Testis (tissue), 3 donors: ENCODE measurements around the gene NOTCH1. TPM values are rescaled to one million over a fixed set of nuclear protein-coding genes. Genes with fewer than 3 reads are reported as not detected.

ENCODE experiments used
- DNase-seq: peaks from one replicate; pipeline ENCODE4 v3.0.0-alpha.2; 2019
- H3K27ac ChIP-seq, 2 donors: fragments of 200-600 bp; sonication (generic); one replicate each; pipeline ENCODE4 v1.5.1; 2019
- H3K27me3 ChIP-seq: fragments of 200-600 bp; sonication (generic); one replicate; pipeline ENCODE4 v1.5.1; 2019
- H3K36me3 ChIP-seq: fragments of 200-600 bp; sonication (generic); one replicate; pipeline ENCODE4 v1.5.1; 2017; ENCODE audit warnings: low read depth; ENCODE audit errors: missing control alignments
- H3K4me1 ChIP-seq: fragments of 200-600 bp; sonication (generic); one replicate; pipeline ENCODE4 v1.5.1; 2019
- H3K4me3 ChIP-seq, 2 donors: fragments of 200-600 bp; sonication (generic); one replicate each; pipeline ENCODE4 v1.5.1; 2017 to 2019
- H3K9me3 ChIP-seq: fragments of 200-600 bp; sonication (generic); one replicate; pipeline ENCODE4 v1.5.1; 2017
- POLR2A ChIP-seq: fragments of 450-650 bp; IDR thresholded peaks from one replicate; pipeline ENCODE4 v1.6.1; 2017; ENCODE audit warnings: antibody characterized with exemption, mild to moderate bottlenecking, moderate library complexity
- WGBS, 2 donors: methylation state at CpG; one replicate each; pipeline ENCODE4 v1.1.5; 2018; 5-methylcytosine and 5-hydroxymethylcytosine counted together
- intact Hi-C: fragments of 100-400 bp; cut with DNase I; formaldehyde crosslinking; loops from one replicate; pipeline ENCODE4 v1.15.1; 2023; ENCODE audit warnings: low total_unique reads
- polyA plus RNA-seq: library from polyadenylated mRNA; stranded (reverse); fragments of 350-450 nt; fragmentation: Illumina TruSeq; extraction: RNeasy Lipid Tissue Mini Kit (QIAGEN cat#74804); gene quantifications from one replicate; pipeline ENCODE4 v1.2.3, GENCODE V29; 2014; ENCODE audit warnings: low read depth, low replicate concordance; ENCODE audit not compliant: insufficient read depth
- total RNA-seq, 2 donors: library from RNA; depleted of rRNA; stranded (reverse); fragments of >200 nt; gene quantifications; one replicate each; pipeline ENCODE4 v1.2.3, GENCODE V29; 2016
- TF ChIP-seq, protein P1 (sequence below), 3 experiments: fragments of 450-650 bp in 2 of 3; fragments of 200-600 bp in 1 of 3; sonication (generic) in 1 of 3; IDR thresholded peaks; one replicate each; pipeline ENCODE4 v1.5.1; 2016 to 2019; ENCODE audit warnings: antibody characterized with exemption in 3 of 3, mild to moderate bottlenecking in 2 of 3, moderate library complexity in 1 of 3

Gene NOTCH1
- total and polyA plus RNA-seq, 3 donors from 2014 or later, result 7.2 to 34.1 (median 32.4) TPM

- H3K27ac ChIP-seq, result no peak overlapping the region
- H3K9me3 ChIP-seq, result no peaks in the 10 kb centered on the region
- 84 to 87% methylated on average over 6 to 16 of the region's 19 CpGs for WGBS, 2 donors
- TF ChIP-seq, protein P1, sequence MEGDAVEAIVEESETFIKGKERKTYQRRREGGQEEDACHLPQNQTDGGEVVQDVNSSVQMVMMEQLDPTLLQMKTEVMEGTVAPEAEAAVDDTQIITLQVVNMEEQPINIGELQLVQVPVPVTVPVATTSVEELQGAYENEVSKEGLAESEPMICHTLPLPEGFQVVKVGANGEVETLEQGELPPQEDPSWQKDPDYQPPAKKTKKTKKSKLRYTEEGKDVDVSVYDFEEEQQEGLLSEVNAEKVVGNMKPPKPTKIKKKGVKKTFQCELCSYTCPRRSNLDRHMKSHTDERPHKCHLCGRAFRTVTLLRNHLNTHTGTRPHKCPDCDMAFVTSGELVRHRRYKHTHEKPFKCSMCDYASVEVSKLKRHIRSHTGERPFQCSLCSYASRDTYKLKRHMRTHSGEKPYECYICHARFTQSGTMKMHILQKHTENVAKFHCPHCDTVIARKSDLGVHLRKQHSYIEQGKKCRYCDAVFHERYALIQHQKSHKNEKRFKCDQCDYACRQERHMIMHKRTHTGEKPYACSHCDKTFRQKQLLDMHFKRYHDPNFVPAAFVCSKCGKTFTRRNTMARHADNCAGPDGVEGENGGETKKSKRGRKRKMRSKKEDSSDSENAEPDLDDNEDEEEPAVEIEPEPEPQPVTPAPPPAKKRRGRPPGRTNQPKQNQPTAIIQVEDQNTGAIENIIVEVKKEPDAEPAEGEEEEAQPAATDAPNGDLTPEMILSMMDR (IDR thresholded peaks at IDR 0.05), result no peak
- TF ChIP-seq POLR2A, result no peak
- DNase-seq, result no peak
- H3K4me1 ChIP-seq, result peaks cover 56% of the 10 kb centered on the region
- H3K27me3 ChIP-seq, result no peaks in the 10 kb centered on the region
- intact Hi-C loops, result no loop called here
- H3K36me3 ChIP-seq, result no peaks in the 10 kb centered on the region
- no peak overlapping the region for H3K4me3 ChIP-seq
These were observed 20.7 kb upstream of the NOTCH1 start for GRCh38 chr9:136566553-136566895.

GRCh38 chr9:136565715-136566552, 20.1 kb upstream of the NOTCH1 start:
- H3K9me3 ChIP-seq, result no peaks in the 10 kb centered on the region
- intact Hi-C loops, result no loop called here
- H3K4me1 ChIP-seq, result peaks cover 50% of the 10 kb centered on the region
- 78 to 81% methylated on average over 18 to 26 of the region's 26 CpGs for WGBS, 2 donors
- no peaks in the 10 kb centered on the region for H3K36me3 ChIP-seq
- no peak overlapping the region for H3K4me3 ChIP-seq
- peak overlapping the region in 1 of 2 donors; percentile 30 for H3K27ac ChIP-seq
- no peak for DNase-seq
- no peaks in the 10 kb centered on the region for H3K27me3 ChIP-seq
- TF ChIP-seq, protein P1 (IDR thresholded peaks at IDR 0.05), result no peak
- TF ChIP-seq POLR2A, result no peak

DNA sequence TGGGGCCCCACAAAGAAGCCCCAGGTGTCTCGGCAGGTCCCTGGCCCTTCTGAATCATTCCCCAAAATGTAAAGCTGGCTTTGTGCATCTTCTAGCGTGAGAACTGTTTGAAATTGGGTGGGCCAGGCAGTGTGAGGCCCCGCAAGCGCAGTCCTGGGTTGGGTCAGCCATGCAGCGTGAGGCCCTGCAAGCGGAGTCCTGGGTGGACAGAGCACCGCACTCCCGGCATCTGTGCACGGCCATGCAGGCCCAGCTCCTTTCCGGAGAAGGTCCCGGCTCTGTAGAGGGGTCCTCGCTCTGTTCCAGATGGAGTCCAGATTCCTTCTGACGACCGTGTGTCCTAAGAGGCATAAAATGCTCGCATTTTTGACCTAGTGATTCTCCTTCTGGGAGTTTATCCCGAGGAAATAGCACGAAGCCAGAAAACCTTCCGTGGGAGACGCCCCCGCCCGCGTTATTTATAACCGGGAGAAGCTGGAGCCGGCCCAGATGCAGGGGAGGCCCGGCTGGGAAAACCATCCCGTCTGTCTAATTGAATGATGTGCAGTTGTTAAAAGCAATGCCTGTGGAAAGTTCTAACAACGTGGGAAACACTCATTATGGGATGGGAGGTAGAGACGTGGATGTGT, 19.4 kb upstream of the NOTCH1 start:
- no peak overlapping the region for H3K4me3 ChIP-seq
- H3K27ac ChIP-seq, result peak overlapping the region in 1 of 2 donors; percentile 50
- intact Hi-C loops, result no loop called here
- no peaks in the 10 kb centered on the region for H3K27me3 ChIP-seq
- no peaks in the 10 kb centered on the region for H3K36me3 ChIP-seq
- no peak for TF ChIP-seq POLR2A
- TF ChIP-seq, protein P1 (IDR thresholded peaks at IDR 0.05), result no peak
- 37 to 41% methylated on average over 23 to 28 of the region's 28 CpGs for WGBS, 2 donors
- DNase-seq, result peak; percentile 58
- peaks cover 45% of the 10 kb centered on the region for H3K4me1 ChIP-seq
- H3K9me3 ChIP-seq, result no peaks in the 10 kb centered on the region

DNA sequence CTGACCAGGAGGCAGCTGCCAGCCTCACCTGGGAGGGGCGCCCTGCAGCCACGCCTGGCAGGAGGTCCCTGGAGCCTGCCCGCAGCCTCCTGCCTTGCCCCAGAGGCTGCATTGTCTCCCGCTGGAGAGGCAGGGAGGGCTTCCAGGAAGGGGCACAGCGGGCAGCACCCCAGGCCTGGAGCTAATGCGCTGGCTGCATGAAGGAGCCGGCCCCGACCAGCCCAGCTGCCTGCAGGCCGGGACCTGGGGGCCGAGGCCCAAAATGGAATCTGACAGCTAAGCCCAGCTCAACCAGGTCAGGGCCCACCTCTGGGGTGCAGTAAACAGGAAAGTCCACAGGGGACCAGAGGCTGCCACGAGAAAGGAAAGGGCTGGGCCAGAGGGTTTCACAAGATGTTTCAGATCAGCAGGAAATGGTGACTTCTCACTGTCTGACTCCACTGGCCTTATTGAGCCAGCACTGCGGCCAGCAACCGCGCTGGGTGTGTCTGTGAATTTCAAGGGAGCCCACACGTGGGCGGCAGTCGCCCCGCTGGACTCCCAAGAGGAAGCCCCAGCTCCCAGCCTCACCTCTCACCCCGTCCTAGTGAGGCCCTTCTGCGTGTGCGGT, 18.6 kb upstream of the NOTCH1 start:
- Histone ChIP-seq H3K36me3 (no peaks in the 10 kb centered on the region), H3K4me1 (peaks cover 45% of the 10 kb centered on the region), H3K9me3 (no peaks in the 10 kb centered on the region), H3K27me3 (no peaks in the 10 kb centered on the region), H3K27ac (peak overlapping the region in 1 of 2 donors; percentile 50), H3K4me3 (no peak overlapping the region)
- 87 to 90% methylated on average over 4 to 21 of the region's 21 CpGs for WGBS, 2 donors
- intact Hi-C loops, result no loop called here
- DNase-seq, result peak; percentile 63
- TF ChIP-seq, protein P1 (IDR thresholded peaks at IDR 0.05), result peak in 1 of 3 experiments; percentile 12
- TF ChIP-seq POLR2A, result no peak
